Uterus (tissue), 4 donors: ENCODE results near the gene LAMA5. TPM values are rescaled to one million over a fixed set of nuclear protein-coding genes. Genes with fewer than 3 reads are reported as not detected.
A peak's percentile ranks its signal among the peaks of the same experiment; 100 is the strongest.

Source experiments
- DNase-seq, 2 donors: peaks; one replicate each; pipeline ENCODE4 v3.0.0-alpha.2; 2019 to 2020
- H3K27ac ChIP-seq, 2 donors: fragments of 200-600 bp; sonication (generic); 1 replicate in 1 of 2; 2 replicates in 1 of 2; pipeline ENCODE4 v1.5.1; 2016 to 2018
- H3K27me3 ChIP-seq, 2 donors: fragments of 200-600 bp; sonication (generic); one replicate each; pipeline ENCODE4 v1.5.1; 2018 to 2019; ENCODE audit warnings: control low read depth in 1 of 2
- H3K36me3 ChIP-seq, 2 donors: fragments of 200-600 bp; sonication (generic); one replicate each; pipeline ENCODE4 v1.5.1; 2019; ENCODE audit warnings: control low read depth in 1 of 2
- H3K4me1 ChIP-seq, 2 donors: fragments of 200-600 bp; sonication (generic); one replicate each; pipeline ENCODE4 v1.5.1; 2018 to 2019; ENCODE audit warnings: control low read depth in 1 of 2
- H3K4me3 ChIP-seq, 2 donors: fragments of 200-600 bp; sonication (generic); 1 replicate in 1 of 2; 2 replicates in 1 of 2; pipeline ENCODE4 v1.5.1; 2018 to 2019; ENCODE audit warnings: mild to moderate bottlenecking in 1 of 2
- H3K9me3 ChIP-seq, 2 donors: fragments of 200-600 bp; sonication (generic); one replicate each; pipeline ENCODE4 v1.5.1; 2019; ENCODE audit warnings: control low read depth in 1 of 2
- CTCF ChIP-seq, 4 experiments: fragments of 200-600 bp in 2 of 4; fragments of 450-650 bp in 2 of 4; sonication (generic) in 2 of 4; IDR thresholded peaks; one replicate each; pipeline ENCODE4 v1.5.1; 2016 to 2019; ENCODE audit warnings: antibody characterized with exemption in 4 of 4, mild to moderate bottlenecking in 2 of 4, moderate library complexity in 1 of 4
- POLR2A ChIP-seq, 2 donors: fragments of 450-650 bp; IDR thresholded peaks; one replicate each; pipeline ENCODE4 v1.6.1; 2016; ENCODE audit warnings: antibody characterized with exemption in 2 of 2, mild to moderate bottlenecking in 1 of 2, moderate library complexity in 1 of 2
- intact Hi-C: fragments of 100-400 bp; cut with DNase I; formaldehyde crosslinking; loops from one replicate; pipeline ENCODE4 v1.15.1; 2023; ENCODE audit warnings: low total_unique reads
- total RNA-seq, 4 donors: library from RNA; depleted of rRNA in 3 of 4; stranded (reverse); fragments of >200 nt in 3 of 4; gene quantifications; one replicate each; pipeline versions ENCODE4 v1.1.0 to v1.2.4, GENCODE V29; 2014 to 2023
- donor health status: DM: yes; HTN: yes; CAD: no.

Gene LAMA5
- total RNA-seq, 4 donors from 2014 or later = 50.6 to 375 (median 90.8) TPM

DNA sequence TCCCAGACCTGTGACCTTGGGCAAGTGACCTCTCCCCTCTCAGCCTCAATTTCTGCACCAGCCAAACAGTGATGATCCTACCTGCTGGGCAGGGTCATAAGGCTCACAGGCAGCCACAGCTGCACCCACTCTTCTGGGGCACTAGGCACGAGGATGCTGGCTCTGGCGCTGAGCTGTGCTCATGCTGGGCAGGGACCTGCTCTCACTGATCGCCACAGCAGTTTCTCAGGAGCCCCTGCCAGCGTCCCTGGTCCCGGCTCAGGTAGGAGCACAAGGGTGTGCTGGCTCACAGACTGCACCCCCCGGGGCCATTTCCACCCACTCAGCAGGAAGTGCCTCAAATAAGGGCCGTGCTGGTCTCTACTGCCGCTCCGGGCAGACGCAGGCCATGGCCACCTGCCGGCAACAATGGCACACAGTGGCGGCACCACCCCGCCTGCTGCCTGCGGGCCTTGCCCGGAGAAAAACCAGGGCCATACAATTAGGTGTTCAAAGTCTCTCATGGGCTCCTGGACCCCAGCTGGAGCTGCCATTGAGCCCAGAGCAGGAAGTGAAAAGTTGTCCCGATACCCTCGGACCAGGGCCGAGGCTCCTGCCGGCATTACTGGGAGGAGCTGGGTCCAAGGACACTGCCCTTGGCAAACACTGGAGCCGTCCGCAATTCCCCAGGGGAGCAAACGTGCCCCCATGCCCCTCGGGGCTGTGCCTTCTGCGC, 44.5 kb upstream of the LAMA5 start:
- intact Hi-C loops = loop anchor here (10.0 kb wide), 1 partner anchor 397 kb away; no protein-coding TSS in a partner anchor
- TF ChIP-seq CTCF (IDR thresholded peaks at IDR 0.05) (no peak), POLR2A (IDR thresholded peaks at IDR 0.05) (no peak)
- no peak for DNase-seq
- Histone ChIP-seq H3K36me3 (no peaks in the 10 kb centered on the region), H3K27me3 (no peaks in the 10 kb centered on the region), H3K27ac (no peak overlapping the region), H3K9me3 (no peaks in the 10 kb centered on the region), H3K4me3 (no peak overlapping the region), H3K4me1 (peaks cover 0 to 15% of the 10 kb centered on the region in 2 donors)

DNA sequence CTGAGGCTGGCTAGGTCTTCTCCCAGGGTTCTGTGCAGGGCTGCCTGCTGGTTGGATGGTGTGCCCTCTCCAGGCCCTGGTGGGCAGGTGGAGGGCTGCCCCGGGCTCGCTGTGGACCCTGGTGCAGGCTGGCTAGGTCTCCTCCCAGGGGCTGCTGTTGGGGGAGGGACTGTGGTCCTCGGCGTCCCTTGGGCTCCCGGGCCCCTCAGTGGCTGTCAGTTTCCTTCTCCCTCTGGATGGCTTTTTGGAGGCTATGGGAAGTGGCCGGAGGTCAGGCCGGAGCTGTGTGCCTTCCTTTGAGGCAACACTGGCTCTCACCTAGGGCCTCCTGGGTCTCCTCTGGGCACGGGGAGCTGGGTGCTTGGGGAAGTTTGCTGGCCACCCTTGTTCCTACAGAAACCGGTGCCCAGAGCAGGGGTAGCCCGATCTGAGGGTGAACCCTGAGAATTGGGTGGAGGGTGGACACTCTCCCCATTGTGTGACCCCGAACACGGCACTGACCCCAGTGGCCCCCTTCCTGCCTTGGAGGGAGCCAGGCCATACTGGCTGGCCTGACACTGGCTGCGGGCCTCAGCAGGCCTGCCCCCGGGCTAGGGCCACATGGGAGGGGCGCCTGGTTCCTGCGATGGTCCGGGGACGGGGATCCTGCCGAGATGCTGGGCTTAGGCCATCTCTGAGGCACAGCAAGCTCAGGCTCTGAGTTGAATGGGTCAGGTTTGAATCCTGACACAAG, 43.8 kb upstream of the LAMA5 start:
- no peak for TF ChIP-seq POLR2A (IDR thresholded peaks at IDR 0.05)
- TF ChIP-seq CTCF (IDR thresholded peaks at IDR 0.05) = no peak
- DNase-seq = no peak
- Histone ChIP-seq H3K9me3 (no peaks in the 10 kb centered on the region), H3K27me3 (no peaks in the 10 kb centered on the region), H3K27ac (no peak overlapping the region), H3K4me3 (no peak overlapping the region), H3K36me3 (no peaks in the 10 kb centered on the region), H3K4me1 (peaks cover 0 to 21% of the 10 kb centered on the region in 2 donors)
- intact Hi-C loops = loop anchor here (10.0 kb wide), 1 partner anchor 396 kb away; no protein-coding TSS in a partner anchor

DNA sequence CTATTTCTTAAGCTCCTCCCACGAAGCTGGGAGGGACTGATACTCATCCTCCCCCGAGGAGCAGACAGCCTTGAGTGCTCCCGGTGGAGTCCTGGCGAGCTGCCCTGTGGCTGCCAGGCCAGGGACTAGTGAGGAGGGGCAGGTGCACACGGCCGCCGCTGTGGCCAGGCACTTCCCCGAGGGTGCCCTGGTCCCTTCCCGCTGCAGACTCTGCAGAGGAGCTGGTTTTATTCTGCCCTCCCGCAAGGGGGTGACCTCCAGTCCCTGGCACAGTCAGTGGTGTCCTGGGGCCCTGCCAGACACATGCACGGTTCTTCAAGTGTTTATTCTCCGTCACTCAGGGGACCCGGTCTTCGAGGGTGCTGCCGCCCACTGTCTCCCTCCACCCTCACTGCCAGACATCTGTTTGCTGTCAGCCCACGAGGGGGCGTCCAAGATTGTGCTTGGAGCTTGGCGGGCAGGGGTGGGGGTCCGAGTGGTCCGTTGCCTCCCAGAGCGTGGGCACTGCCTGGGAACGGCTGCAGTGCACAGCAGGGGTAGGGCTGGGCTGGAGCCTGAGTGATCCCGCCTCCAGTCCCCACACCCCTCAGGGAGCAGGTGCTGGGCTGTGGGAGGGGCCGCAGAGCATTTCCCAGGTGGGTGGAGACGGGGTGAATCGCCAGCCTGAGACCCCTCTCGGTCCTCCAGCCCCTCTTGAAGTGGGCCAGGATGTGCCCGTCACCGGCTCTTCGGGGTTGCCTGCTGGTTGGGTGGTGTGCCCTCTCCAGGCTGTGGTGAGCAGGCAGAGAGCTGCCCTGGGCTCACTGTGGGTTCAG, 43.0 kb upstream of the LAMA5 start:
- no peak overlapping the region for H3K4me3 ChIP-seq
- peaks cover 0 to 28% of the 10 kb centered on the region in 2 donors for H3K4me1 ChIP-seq
- H3K27ac ChIP-seq = no peak overlapping the region
- H3K36me3 ChIP-seq = no peaks in the 10 kb centered on the region
- H3K27me3 ChIP-seq = no peaks in the 10 kb centered on the region
- no peaks in the 10 kb centered on the region for H3K9me3 ChIP-seq
- TF ChIP-seq CTCF (IDR thresholded peaks at IDR 0.05) = peak; percentile 31 to 47 (median 40)
- TF ChIP-seq POLR2A (IDR thresholded peaks at IDR 0.05) = no peak
- DNase-seq = peak; percentile 62 to 66
- intact Hi-C loops = loop anchor here (10.0 kb wide), 2 partner anchors 395 kb away; partner anchors contain the start of gene OGFR

DNA sequence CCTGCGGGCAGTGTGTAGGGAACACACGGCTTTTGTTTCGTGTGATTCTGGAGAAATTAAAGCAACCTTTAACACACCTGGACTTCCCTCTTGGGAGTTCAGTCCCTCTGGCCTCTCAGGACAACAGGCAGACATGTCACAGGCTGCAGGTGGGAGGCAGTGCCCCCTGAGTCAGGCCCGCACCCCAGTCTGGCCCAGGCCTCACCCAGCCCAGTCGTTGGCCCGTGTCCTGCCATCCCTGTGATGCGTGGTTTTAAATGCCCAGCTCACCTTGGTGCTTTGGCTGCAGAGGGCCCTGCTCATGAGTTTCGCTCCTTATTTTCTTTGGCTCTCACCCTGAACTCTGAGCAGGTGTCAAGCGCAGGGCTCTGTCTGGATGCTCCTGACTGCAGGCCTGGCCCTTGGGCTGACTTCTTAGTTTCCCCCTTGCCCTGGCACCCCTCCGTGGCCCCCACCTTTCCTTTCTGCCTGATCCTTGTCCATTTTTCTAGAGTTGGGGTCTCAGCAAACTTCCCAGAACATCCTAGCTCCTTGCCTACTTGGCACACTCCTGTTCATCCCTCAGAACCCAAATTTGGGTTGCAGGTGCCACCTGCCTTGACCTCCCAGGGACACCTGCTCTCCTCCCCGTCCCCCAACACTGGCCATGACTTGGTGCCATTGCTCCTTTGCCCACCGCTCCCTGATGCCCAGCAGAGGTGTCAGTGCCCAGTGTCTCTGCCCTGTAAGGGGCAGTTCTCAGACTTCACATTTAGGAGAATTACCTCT, 42.2 kb upstream of the LAMA5 start:
- no peak overlapping the region for H3K4me3 ChIP-seq
- H3K27ac ChIP-seq = no peak overlapping the region
- no peaks in the 10 kb centered on the region for H3K9me3 ChIP-seq
- H3K36me3 ChIP-seq = no peaks in the 10 kb centered on the region
- no peaks in the 10 kb centered on the region for H3K27me3 ChIP-seq
- peaks cover 0 to 28% of the 10 kb centered on the region in 2 donors for H3K4me1 ChIP-seq
- intact Hi-C loops = loop anchor here (10.0 kb wide), 1 partner anchor 396 kb away; the partner anchor contains the start of gene OGFR
- DNase-seq = no peak
- no peak for TF ChIP-seq POLR2A (IDR thresholded peaks at IDR 0.05)
- no peak for TF ChIP-seq CTCF (IDR thresholded peaks at IDR 0.05)
